8988T (cell line): Measurements from ENCODE around the gene PPEF2.

ENCODE experiments used
- DNase-seq: peaks from one replicate; pipeline ENCODE4 v3.0.0; 2011

Gene PPEF2

GRCh38 chr4:75891611-75892010, 10.6 kb downstream of the PPEF2 start:
- DNase-seq = no peak

GRCh38 chr4:75889537-75890199, 12.6 kb downstream of the PPEF2 start:
- DNase-seq = no peak

GRCh38 chr4:75886104-75886503, 16.1 kb downstream of the PPEF2 start:
- no peak for DNase-seq

GRCh38 chr4:75881476-75881875, 20.8 kb downstream of the PPEF2 start:
- no peak for DNase-seq

- DNase-seq = no peak
Measured at GRCh38 chr4:75880278-75880677, 22.0 kb downstream of the PPEF2 start.

- no peak for DNase-seq
Measured at GRCh38 chr4:75878246-75878756, 24.0 kb downstream of the PPEF2 start.

GRCh38 chr4:75876218-75876617, 26.0 kb downstream of the PPEF2 start:
- no peak for DNase-seq

GRCh38 chr4:75869100-75869499, 33.2 kb downstream of the PPEF2 start:
- no peak for DNase-seq

GRCh38 chr4:75867130-75867529, 35.1 kb downstream of the PPEF2 start:
- no peak for DNase-seq

- no peak for DNase-seq
Measured at GRCh38 chr4:75860606-75861005, 41.6 kb downstream of the PPEF2 start.

- DNase-seq = no peak
Measured at GRCh38 chr4:75858721-75859120, 43.5 kb downstream of the PPEF2 start.

GRCh38 chr4:75849461-75849860, 52.8 kb downstream of the PPEF2 start:
- no peak for DNase-seq

GRCh38 chr4:75848891-75849290, 53.4 kb downstream of the PPEF2 start:
- no peak for DNase-seq

- peak; percentile 33 for DNase-seq
Measured at GRCh38 chr4:75848171-75848760, 54.0 kb downstream of the PPEF2 start.

GRCh38 chr4:75845992-75846391, 56.3 kb downstream of the PPEF2 start:
- no peak for DNase-seq

- DNase-seq = no peak
Measured at GRCh38 chr4:75844151-75844662, 58.0 kb downstream of the PPEF2 start.

GRCh38 chr4:75843596-75843995, 58.7 kb downstream of the PPEF2 start:
- no peak for DNase-seq

GRCh38 chr4:75841641-75842520, 60.4 kb downstream of the PPEF2 start:
- DNase-seq = no peak

GRCh38 chr4:75834772-75835154, 67.5 kb downstream of the PPEF2 start:
- no peak for DNase-seq

GRCh38 chr4:75834095-75834771, 68.0 kb downstream of the PPEF2 start:
- DNase-seq = no peak

GRCh38 chr4:75831856-75832405, 70.3 kb downstream of the PPEF2 start:
- DNase-seq = no peak

GRCh38 chr4:75830906-75831305, 71.3 kb downstream of the PPEF2 start:
- DNase-seq = no peak

GRCh38 chr4:75823812-75824211, 78.4 kb downstream of the PPEF2 start:
- DNase-seq = no peak
